ENCODE data around the gene SDR39U1.

SDR39U1 gene

GRCh38 chr14:24414732-24415420, 27.7 kb downstream of the SDR39U1 start:
- no peaks in the 10 kb centered on the region for H3K79me2 ChIP-seq (ENCODE audit: control insufficient read depth, low read length)
- H3K36me3 ChIP-seq (ENCODE audit: control insufficient read depth, low read length), result no peaks in the 10 kb centered on the region
- H3K4me1 ChIP-seq (ENCODE audit: control insufficient read depth, low read length), result no peaks in the 10 kb centered on the region
- H3K27me3 ChIP-seq (ENCODE audit: control insufficient read depth, low read length), result 0 out of 2 replicates have a peak, but pooled peaks cover 2% of the 10 kb centered on the region
- no peak overlapping the region for H3K4me3 ChIP-seq (ENCODE audit: low read length)
- H3K9me3 ChIP-seq (ENCODE audit: control insufficient read depth, insufficient read depth, low read length), result no peaks in the 10 kb centered on the region
- no peaks in the 10 kb centered on the region for H3F3A ChIP-seq (ENCODE audit: control insufficient read depth, insufficient read depth)
- H3K27ac ChIP-seq (ENCODE audit: low read depth, low read length), result no peak overlapping the region
- H3K9me2 ChIP-seq (replicated peaks; ENCODE audit: control insufficient read depth, low read length), result no peaks in the 10 kb centered on the region
- H3K4me2 ChIP-seq (ENCODE audit: low read length), result no peak overlapping the region
- TF ChIP-seq EZH2phosphoT487 (IDR thresholded peaks at IDR 0.05; ENCODE audit: borderline replicate concordance, low read length), result no peak
- TF ChIP-seq, protein P1, sequence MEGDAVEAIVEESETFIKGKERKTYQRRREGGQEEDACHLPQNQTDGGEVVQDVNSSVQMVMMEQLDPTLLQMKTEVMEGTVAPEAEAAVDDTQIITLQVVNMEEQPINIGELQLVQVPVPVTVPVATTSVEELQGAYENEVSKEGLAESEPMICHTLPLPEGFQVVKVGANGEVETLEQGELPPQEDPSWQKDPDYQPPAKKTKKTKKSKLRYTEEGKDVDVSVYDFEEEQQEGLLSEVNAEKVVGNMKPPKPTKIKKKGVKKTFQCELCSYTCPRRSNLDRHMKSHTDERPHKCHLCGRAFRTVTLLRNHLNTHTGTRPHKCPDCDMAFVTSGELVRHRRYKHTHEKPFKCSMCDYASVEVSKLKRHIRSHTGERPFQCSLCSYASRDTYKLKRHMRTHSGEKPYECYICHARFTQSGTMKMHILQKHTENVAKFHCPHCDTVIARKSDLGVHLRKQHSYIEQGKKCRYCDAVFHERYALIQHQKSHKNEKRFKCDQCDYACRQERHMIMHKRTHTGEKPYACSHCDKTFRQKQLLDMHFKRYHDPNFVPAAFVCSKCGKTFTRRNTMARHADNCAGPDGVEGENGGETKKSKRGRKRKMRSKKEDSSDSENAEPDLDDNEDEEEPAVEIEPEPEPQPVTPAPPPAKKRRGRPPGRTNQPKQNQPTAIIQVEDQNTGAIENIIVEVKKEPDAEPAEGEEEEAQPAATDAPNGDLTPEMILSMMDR (IDR thresholded peaks at IDR 0.05; ENCODE audit: low read depth, low read length, poor library complexity, severe bottlenecking), result no peak
- H4K20me1 ChIP-seq (ENCODE audit: control insufficient read depth, insufficient read depth, low read depth, low read length), result no peaks in the 10 kb centered on the region

DNA sequence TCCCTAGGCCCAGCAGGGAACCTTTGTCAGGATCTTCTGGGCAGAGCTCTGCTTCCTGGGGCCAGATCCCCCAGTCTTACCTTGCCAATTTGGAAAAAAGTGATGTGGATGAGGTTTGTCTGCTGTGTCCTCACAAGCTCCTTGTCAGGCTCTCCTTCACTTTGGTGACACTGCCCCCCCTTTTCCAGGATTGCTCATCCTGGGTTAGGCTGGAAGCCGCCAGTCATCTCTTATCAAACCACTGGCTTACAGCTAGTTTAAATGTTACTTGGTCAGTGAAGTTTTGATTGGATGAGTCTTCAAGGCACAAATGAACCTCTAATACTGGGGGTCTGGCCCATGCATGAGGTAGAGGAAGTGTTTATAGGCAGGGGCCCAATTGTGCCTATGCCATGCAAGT, 28.5 kb downstream of the SDR39U1 start:
- no peak overlapping the region for H3K4me2 ChIP-seq (ENCODE audit: low read length)
- H3K4me1 ChIP-seq (ENCODE audit: control insufficient read depth, low read length), result no peaks in the 10 kb centered on the region
- no peaks in the 10 kb centered on the region for H3F3A ChIP-seq (ENCODE audit: control insufficient read depth, insufficient read depth)
- 0 out of 2 replicates have a peak, but pooled peaks cover 4% of the 10 kb centered on the region for H3K27me3 ChIP-seq (ENCODE audit: control insufficient read depth, low read length)
- H3K36me3 ChIP-seq (ENCODE audit: control insufficient read depth, low read length), result no peaks in the 10 kb centered on the region
- H3K27ac ChIP-seq (ENCODE audit: low read depth, low read length), result no peak overlapping the region
- no peaks in the 10 kb centered on the region for H3K9me2 ChIP-seq (replicated peaks; ENCODE audit: control insufficient read depth, low read length)
- no peak overlapping the region for H3K4me3 ChIP-seq (ENCODE audit: low read length)
- H4K20me1 ChIP-seq (ENCODE audit: control insufficient read depth, insufficient read depth, low read depth, low read length), result no peaks in the 10 kb centered on the region
- TF ChIP-seq EZH2phosphoT487 (IDR thresholded peaks at IDR 0.05; ENCODE audit: borderline replicate concordance, low read length), result no peak
- TF ChIP-seq, protein P1 (IDR thresholded peaks at IDR 0.05; ENCODE audit: low read depth, low read length, poor library complexity, severe bottlenecking), result no peak
- H3K9me3 ChIP-seq (ENCODE audit: control insufficient read depth, insufficient read depth, low read length), result no peaks in the 10 kb centered on the region
- H3K79me2 ChIP-seq (ENCODE audit: control insufficient read depth, low read length), result no peaks in the 10 kb centered on the region

GRCh38 chr14:24411443-24412389, 30.9 kb downstream of the SDR39U1 start:
- Histone ChIP-seq H3K4me1 (ENCODE audit: control insufficient read depth, low read length) (no peaks in the 10 kb centered on the region), H3K79me2 (ENCODE audit: control insufficient read depth, low read length) (no peaks in the 10 kb centered on the region), H3K9me3 (ENCODE audit: control insufficient read depth, insufficient read depth, low read length) (no peaks in the 10 kb centered on the region), H3K27me3 (ENCODE audit: control insufficient read depth, low read length) (peaks cover 6% of the 10 kb centered on the region), H4K20me1 (ENCODE audit: control insufficient read depth, insufficient read depth, low read depth, low read length) (no peaks in the 10 kb centered on the region), H3F3A (ENCODE audit: control insufficient read depth, insufficient read depth) (no peaks in the 10 kb centered on the region), H3K4me2 (ENCODE audit: low read length) (no peak overlapping the region), H3K9me2 (replicated peaks; ENCODE audit: control insufficient read depth, low read length) (no peaks in the 10 kb centered on the region), H3K36me3 (ENCODE audit: control insufficient read depth, low read length) (no peaks in the 10 kb centered on the region), H3K27ac (ENCODE audit: low read depth, low read length) (no peak overlapping the region), H3K4me3 (ENCODE audit: low read length) (no peak overlapping the region)
- TF ChIP-seq EZH2phosphoT487 (IDR thresholded peaks at IDR 0.05; ENCODE audit: borderline replicate concordance, low read length), result no peak
- TF ChIP-seq, protein P1 (IDR thresholded peaks at IDR 0.05; ENCODE audit: low read depth, low read length, poor library complexity, severe bottlenecking), result peak; percentile 77
